ENCODE results near the gene OTUB2.

GRCh38 chr14:94000267-94000666, 25.9 kb upstream of the OTUB2 start:
- TF ChIP-seq CTCF (IDR thresholded peaks at IDR 0.05; ENCODE audit: low read depth, low read length, missing input control) (no peak), FOXA1 (IDR thresholded peaks at IDR 0.05) (no peak), GABPA (IDR thresholded peaks at IDR 0.05 in 1 of 2, conservative IDR thresholded peaks at IDR 0.05 in 1 of 2) (no peak), HNF4G (IDR thresholded peaks at IDR 0.05) (no peak), JUND (IDR thresholded peaks at IDR 0.05) (no peak), RAD21 (IDR thresholded peaks at IDR 0.05) (no peak), REST (IDR thresholded peaks at IDR 0.05) (no peak)
